K562 (cell line): ENCODE data around the gene EGF. TPM values are rescaled to one million over a fixed set of nuclear protein-coding genes. Genes with fewer than 3 reads are reported as not detected.
A peak's percentile ranks its signal among the peaks of the same experiment; 100 is the strongest.

Experiments
- ATAC-seq: fragments of 200-7000 bp; cut with Tn5 transposase; 3 replicates; pipeline ENCODE4 v1.9.1; 2020; ENCODE audit warnings: moderate library complexity
- BruUV-seq: library from RNA; stranded (reverse); fragments of 400-500 nt; replicated peaks from 2 replicates; lab custom pipeline; 2021; lab: Mats Ljungman, UMichigan
- CTCF ChIA-PET: fragments of 300-600 bp; formaldehyde crosslinking; extraction: SDS; loops from one replicate; lab custom pipeline; 2021; ENCODE audit warnings: low intra/inter-chr PET ratio; lab: Yijun Ruan, JAX
- POLR2A ChIA-PET: fragments of 300-600, 350-650 bp; sonication (Branson Sonifier 250); formaldehyde crosslinking; extraction: SDS; loops from one replicate; lab custom pipeline; 2021; ENCODE audit warnings: antibody characterized with exemption, inconsistent platforms; lab: Yijun Ruan, JAX
- DNase-seq, 4 experiments: peaks; one replicate each; pipeline versions ENCODE4 v3.0.0 to v3.0.0-alpha.2; 2011 to 2018; ENCODE audit warnings: low spot score in 3 of 4, mixed read lengths in 3 of 4; ENCODE audit errors: extremely low read depth in 1 of 4
- FAIRE-seq: peaks from 2 replicates; lab custom pipeline; 2011; peaks lifted over from hg19 to GRCh38; lab: Jason Lieb, UNC
- H2AFZ ChIP-seq: 2 replicates; pipeline ENCODE4 v1.6.0; 2011; ENCODE audit warnings: low read depth, low read length, control low read depth, inconsistent platforms
- H3K27ac ChIP-seq: fragments of 200-600 bp; 3 replicates; pipeline ENCODE4 v1.8.0; 2011; ENCODE audit warnings: low read depth, mild to moderate bottlenecking, control low read depth, inconsistent platforms, low read length, moderate library complexity, mixed read lengths; ENCODE audit errors: extremely low read depth
- H3K27me3 ChIP-seq, 2 experiments: fragments of 300-600 bp in 1 of 2; 2 replicates in 1 of 2; 3 replicates in 1 of 2; pipeline versions ENCODE4 v1.6.0 to v1.8.0; 2011; ENCODE audit warnings: inconsistent platforms in 2 of 2, low read length in 2 of 2, mild to moderate bottlenecking in 1 of 2, mixed read lengths in 1 of 2, moderate library complexity in 1 of 2; ENCODE audit not compliant: control insufficient read depth in 2 of 2, insufficient read depth in 2 of 2
- H3K36me3 ChIP-seq: fragments of 300-600 bp; 3 replicates; pipeline ENCODE4 v1.8.0; 2011; ENCODE audit warnings: mild to moderate bottlenecking, low read length, inconsistent platforms; ENCODE audit not compliant: control insufficient read depth, insufficient read depth
- H3K4me1 ChIP-seq, 2 experiments: fragments of 200-600 bp in 1 of 2; replicated peaks in 1 of 2; 2 replicates in 1 of 2; 3 replicates in 1 of 2; pipeline versions ENCODE4 v1.5.1 to v1.8.0; 2011; ENCODE audit warnings: inconsistent platforms in 2 of 2, low read length in 2 of 2, mild to moderate bottlenecking in 1 of 2, mixed read lengths in 1 of 2, moderate library complexity in 1 of 2; ENCODE audit not compliant: control insufficient read depth in 2 of 2, insufficient read depth in 2 of 2
- H3K4me2 ChIP-seq: 2 replicates; pipeline ENCODE4 v1.6.1; 2011; ENCODE audit warnings: low read length, control low read depth, inconsistent platforms, mixed read lengths; ENCODE audit not compliant: insufficient read depth
- H3K4me3 ChIP-seq: fragments of 200-600 bp; sonication (generic), shearing (Covaris generic); 2 replicates; pipeline ENCODE4 v1.5.1; 2016; ENCODE audit warnings: control low read depth, inconsistent platforms
- H3K79me2 ChIP-seq: fragments of 200-600 bp; 3 replicates; pipeline ENCODE4 v1.8.0; 2011; ENCODE audit warnings: low read length, inconsistent platforms; ENCODE audit not compliant: control insufficient read depth, insufficient read depth
- H3K9ac ChIP-seq, 2 experiments: 2 replicates each; pipeline versions ENCODE4 v1.6.0 to v1.6.1; 2011; ENCODE audit warnings: low read depth in 2 of 2, low read length in 2 of 2, control low read depth in 1 of 2, inconsistent platforms in 1 of 2, mild to moderate bottlenecking in 1 of 2, mixed read lengths in 1 of 2; ENCODE audit not compliant: insufficient read depth in 1 of 2
- H3K9me1 ChIP-seq: one replicate; pipeline ENCODE4 v1.6.0; 2011; ENCODE audit warnings: inconsistent platforms, mild to moderate bottlenecking, low read length, moderate library complexity; ENCODE audit not compliant: control insufficient read depth, insufficient read depth
- H3K9me3 ChIP-seq: replicated peaks from 2 replicates; pipeline ENCODE4 v1.5.1; 2011; ENCODE audit warnings: low read depth, low read length, inconsistent platforms; ENCODE audit not compliant: control insufficient read depth, insufficient read depth
- H4K20me1 ChIP-seq: replicated peaks from 2 replicates; pipeline ENCODE4 v1.6.1; 2011; ENCODE audit warnings: low read length, inconsistent platforms, mixed read lengths; ENCODE audit not compliant: control insufficient read depth, insufficient read depth
- ATF4 ChIP-seq: fragments of 450-650 bp; formaldehyde crosslinking; IDR thresholded peaks from 2 replicates; pipeline ENCODE4 v1.4.0; 2022; ENCODE audit warnings: mild to moderate bottlenecking, moderate library complexity
- ERF ChIP-seq: fragments of 450-650 bp; formaldehyde crosslinking; IDR thresholded peaks from 2 replicates; pipeline ENCODE4 v1.4.0; 2020; ENCODE audit warnings: mild to moderate bottlenecking, mixed read lengths
- HNRNPH1 ChIP-seq: fragments of 200-400 bp; formaldehyde crosslinking; optimal IDR thresholded peaks from 2 replicates; pipeline ENCODE3; 2017; ENCODE audit warnings: low read depth, mild to moderate bottlenecking, low read length, moderate library complexity
- SIRT6 ChIP-seq: IDR thresholded peaks from one replicate; pipeline ENCODE4 v1.6.1; 2012; ENCODE audit warnings: low read depth, mild to moderate bottlenecking, control low read depth, inconsistent platforms, low read length, moderate library complexity
- ZBTB11 ChIP-seq, 3 experiments: fragments of 200-800 bp in 1 of 3; fragments of 250-450 bp in 1 of 3; fragments of 450-650 bp in 1 of 3; sonication (Bioruptor Pico) in 1 of 3; sonication (Bioruptor generic) in 1 of 3; formaldehyde crosslinking in 1 of 3; IDR thresholded peaks; 2 replicates each; pipeline versions ENCODE4 v1.6.1 to v1.8.0; 2016 to 2022; ENCODE audit warnings: mild to moderate bottlenecking in 2 of 3, missing genetic modification characterization in 2 of 3, missing compliant biosample characterization in 1 of 3, moderate library complexity in 1 of 3
- ZHX1 ChIP-seq: fragments of 150-350 bp; conservative IDR thresholded peaks from 2 replicates; pipeline ENCODE4 v1.6.1; 2014; ENCODE audit warnings: low read length
- ZNF518B ChIP-seq: fragments of 250-450 bp; sonication (Bioruptor Pico); IDR thresholded peaks from 2 replicates; pipeline ENCODE4 v1.5.0; 2021; ENCODE audit warnings: mild to moderate bottlenecking, moderate library complexity
- ZNF584 ChIP-seq: fragments of 200-800 bp; sonication (Bioruptor generic); IDR thresholded peaks from 2 replicates; pipeline ENCODE4 v1.6.1; 2016; ENCODE audit warnings: low read depth, mild to moderate bottlenecking, missing genetic modification characterization, missing compliant biosample characterization
- WGBS: fragments of 100-300 bp; shearing (Covaris generic); methylation state at CpG from one replicate; pipeline ENCODE4 v1.1.6; 2016; ENCODE audit warnings: low coverage, mixed read lengths; ENCODE audit not compliant: insufficient coverage; ENCODE audit errors: missing lambda C conversion rate; 5-methylcytosine and 5-hydroxymethylcytosine counted together
- in situ Hi-C: fragments of 300-500 bp; cut with MboI; formaldehyde crosslinking; loops from 4 replicates; pipeline ENCODE4 v1.15.0; 2018; ENCODE audit warnings: inconsistent platforms, mixed read lengths
- intact Hi-C: fragments of 100-400 bp; cut with micrococcal nuclease; formaldehyde crosslinking; loops from 2 replicates; pipeline ENCODE4 v1.14.2; 2022
- polyA plus RNA-seq, 8 experiments: library from polyadenylated mRNA; depleted of rRNA in 4 of 8; stranded (reverse) in 5 of 8; unstranded in 3 of 8; fragments of >200 nt; fragmentation: Nextera tagmentation in 2 of 8; fragmentation: Illumina TruSeq in 1 of 8; extraction: Ambion mirVana in 2 of 8; extraction: Trizol in 1 of 8; gene quantifications; 2 replicates each; pipeline versions ENCODE4 v1.2.1 to v1.2.3, GENCODE V29; 2011 to 2014; ENCODE audit warnings: inconsistent platforms in 1 of 8, missing spikeins in 1 of 8
- total RNA-seq, 7 experiments: library from RNA; depleted of rRNA in 6 of 7; stranded (reverse); fragments of >200 nt in 6 of 7; fragmentation: Illumina TruSeq in 2 of 7; extraction: Trizol in 2 of 7; gene quantifications; 2 replicates each; pipeline versions ENCODE4 v1.2.1 to v1.2.3, GENCODE V29; 2011 to 2021; ENCODE audit warnings: low replicate concordance in 1 of 7

Gene EGF
- total and polyA plus RNA-seq, 9 of the 15 experiments (the other 6 are each of a cell fraction or from before 2014, with no cell fraction given), result 0.32 to 3.1 (median 1.3) TPM

GRCh38 chr4:109913596-109914241, 1.0 kb downstream of the EGF start:
- H3K9me3 ChIP-seq, result no peaks in the 10 kb centered on the region
- no peaks in the 10 kb centered on the region for H4K20me1 ChIP-seq
- in situ Hi-C loops (no loop called here), intact Hi-C loops (no loop called here)
- FAIRE-seq (no peak), ATAC-seq (no peak), DNase-seq (no peak)
- ChIA-PET POLR2A (interaction anchor here (1.1 to 1.7 kb wide), 2 partner anchors 10 to 17 kb away, joined by 6 to 10 read pairs; no protein-coding TSS in a partner anchor), CTCF (interaction anchor here (0.6 kb wide), 1 partner anchor 85 kb away, joined by 4 read pairs; no protein-coding TSS in a partner anchor)
- no peak overlapping the region; a peak in 1 of 4 replicates for H3K9ac ChIP-seq
- no peak overlapping the region for H3K27ac ChIP-seq
- peak overlapping the region; percentile 59 for H3K4me2 ChIP-seq
- H3K4me3 ChIP-seq, result no peak overlapping the region
- 27% methylated on average over 2 of the region's 2 CpGs for WGBS
- peaks cover 0 to 16% of the 10 kb centered on the region in 2 experiments; a peak in 3 of 5 replicates for H3K4me1 ChIP-seq
- H3K36me3 ChIP-seq, result no peaks in the 10 kb centered on the region
- no peaks in the 10 kb centered on the region for H3K79me2 ChIP-seq
- peak overlapping the region; percentile 96; the same call in 1 of the 2 replicates for H2AFZ ChIP-seq
- no TSS peak for BruUV-seq
- no peaks in the 10 kb centered on the region; a peak in 1 of 5 replicates for H3K27me3 ChIP-seq
- no peaks in the 10 kb centered on the region for H3K9me1 ChIP-seq
- TF ChIP-seq HNRNPH1, result no peak
- no peak for TF ChIP-seq ZHX1
- TF ChIP-seq SIRT6, result no peak
- no peak for TF ChIP-seq ATF4
- TF ChIP-seq ERF, result no peak
- no peak for TF ChIP-seq ZBTB11 (CRISPR knock-in tag; IDR thresholded peaks at IDR 0.05)
- no peak for TF ChIP-seq ZNF584 (CRISPR knock-in tag)
- TF ChIP-seq ZNF518B (CRISPR knock-in tag), result no peak
